MM.1S (cell line): ENCODE measurements around the gene GRIK4.

ENCODE experiments used
- DNase-seq: peaks from one replicate; pipeline ENCODE4 v3.0.0-alpha.2; 2015
- H2AFZ ChIP-seq: fragments of 300-600 bp; sonication (generic); 2 replicates; pipeline ENCODE4 v1.6.0; 2016; ENCODE audit warnings: antibody characterized with exemption, low read length
- H3F3A ChIP-seq: fragments of 300-600 bp; sonication (generic); 2 replicates; pipeline ENCODE4 v1.6.1; 2016; ENCODE audit warnings: mild to moderate bottlenecking, antibody characterized with exemption, low read length, moderate library complexity, mixed read lengths; ENCODE audit not compliant: insufficient read depth
- H3K27ac ChIP-seq: fragments of 300-600 bp; sonication (generic); 2 replicates; pipeline ENCODE4 v1.5.1; 2016; ENCODE audit warnings: mild to moderate bottlenecking, low read length
- H3K27me3 ChIP-seq: fragments of 300-600 bp; sonication (generic); replicated peaks from 2 replicates; pipeline ENCODE4 v1.6.0; 2016; ENCODE audit warnings: low read length; ENCODE audit not compliant: insufficient read depth
- H3K36me3 ChIP-seq: fragments of 300-600 bp; sonication (generic); replicated peaks from 2 replicates; pipeline ENCODE4 v1.6.1; 2016; ENCODE audit warnings: mild to moderate bottlenecking, low read length, mixed read lengths; ENCODE audit not compliant: insufficient read depth
- H3K4me1 ChIP-seq: fragments of 300-600 bp; sonication (generic); 2 replicates; pipeline ENCODE4 v1.6.1; 2016; ENCODE audit warnings: low read length, mixed read lengths
- H3K4me2 ChIP-seq: fragments of 300-600 bp; sonication (generic); 2 replicates; pipeline ENCODE4 v1.6.0; 2016; ENCODE audit warnings: low read depth, low read length
- H3K4me3 ChIP-seq: fragments of 300-600 bp; sonication (generic); 2 replicates; pipeline ENCODE4 v1.5.1; 2016; ENCODE audit warnings: low read length, mixed read lengths
- H3K79me2 ChIP-seq: fragments of 300-600 bp; sonication (generic); 2 replicates; pipeline ENCODE4 v1.6.1; 2016; ENCODE audit warnings: mixed run types, low read length, mixed read lengths
- H3K9ac ChIP-seq: fragments of 300-600 bp; sonication (generic); 2 replicates; pipeline ENCODE4 v1.6.1; 2016; ENCODE audit warnings: low read length, mixed read lengths
- H3K9me2 ChIP-seq: fragments of 300-600 bp; sonication (generic); replicated peaks from 2 replicates; pipeline ENCODE4 v1.6.1; 2016; ENCODE audit warnings: mild to moderate bottlenecking, low read length, mixed read lengths; ENCODE audit not compliant: insufficient read depth
- H3K9me3 ChIP-seq: fragments of 300-600 bp; sonication (generic); replicated peaks from 2 replicates; pipeline ENCODE4 v1.6.1; 2016; ENCODE audit warnings: mild to moderate bottlenecking, low read length, mixed read lengths; ENCODE audit not compliant: insufficient read depth
- H4K20me1 ChIP-seq: fragments of 300-600 bp; sonication (generic); 2 replicates; pipeline ENCODE4 v1.6.1; 2016; ENCODE audit warnings: mild to moderate bottlenecking, low read length, moderate library complexity, mixed read lengths; ENCODE audit not compliant: insufficient read depth
- EZH2 ChIP-seq: fragments of 300-600 bp; sonication (generic); optimal IDR thresholded peaks from 2 replicates; pipeline ENCODE3; 2017; ENCODE audit warnings: low read depth, mild to moderate bottlenecking, antibody characterized with exemption, low read length, mixed read lengths
- EZH2phosphoT487 ChIP-seq: fragments of 300-600 bp; sonication (generic); IDR thresholded peaks from 2 replicates; pipeline ENCODE4 v1.6.1; 2018; ENCODE audit warnings: antibody characterized with exemption, low read length
- TF ChIP-seq, protein P1 (sequence below): fragments of 300-600 bp; sonication (generic); IDR thresholded peaks from 2 replicates; pipeline ENCODE4 v1.5.1; 2016; ENCODE audit warnings: antibody characterized with exemption, low read length, mixed read lengths

GRIK4 gene

DNA sequence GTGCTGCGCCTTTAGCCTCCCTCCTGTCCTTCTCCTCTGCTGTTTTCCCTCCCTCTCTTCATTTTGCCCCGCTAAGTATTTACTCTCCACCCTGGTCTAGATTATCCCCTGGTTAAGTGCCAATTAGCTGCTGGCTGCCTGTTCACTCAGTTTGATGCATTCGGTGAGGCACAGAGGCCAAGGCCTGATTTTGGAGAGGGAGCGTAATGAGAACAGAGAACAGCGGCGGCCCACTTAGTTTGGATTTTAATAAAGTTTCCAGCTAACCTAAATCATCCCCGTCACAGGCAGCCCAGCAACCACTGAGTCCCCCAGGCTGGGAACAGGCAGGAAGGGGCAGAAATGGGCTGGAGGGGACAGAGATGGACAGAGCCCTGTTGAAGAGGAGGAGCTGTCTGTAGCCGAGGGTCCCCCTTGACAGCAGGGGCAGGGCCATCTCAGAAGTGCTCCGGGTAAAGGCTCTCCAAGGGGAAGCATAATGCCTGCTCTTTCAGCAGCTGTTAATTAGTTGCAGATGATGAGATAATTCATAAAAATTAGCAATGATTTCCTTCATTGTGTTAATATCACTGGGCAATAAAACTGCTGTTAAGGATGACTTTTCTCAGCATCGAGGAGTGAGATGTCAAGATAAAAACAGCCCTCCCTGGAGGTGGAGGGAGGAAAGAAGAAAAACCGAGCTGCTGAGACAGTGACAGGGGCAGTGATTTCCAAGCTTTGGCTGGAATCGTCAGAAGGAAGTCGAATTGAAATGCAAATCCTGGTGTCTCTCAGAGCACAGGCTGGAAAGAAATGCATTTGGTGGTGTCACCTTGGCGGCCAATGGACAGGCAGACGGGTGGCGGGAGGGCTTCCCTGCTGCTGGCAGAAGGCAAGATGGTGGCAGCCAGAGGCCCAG lies 170.1 kb downstream of the GRIK4 start:
- no peak for DNase-seq
- Histone ChIP-seq H3K36me3 (no peaks in the 10 kb centered on the region), H3K4me3 (no peak overlapping the region), H3K79me2 (no peaks in the 10 kb centered on the region), H3K4me2 (no peak overlapping the region), H3F3A (no peaks in the 10 kb centered on the region), H3K9me2 (no peaks in the 10 kb centered on the region), H3K27me3 (no peaks in the 10 kb centered on the region), H3K27ac (no peak overlapping the region), H2AFZ (no peak overlapping the region), H3K9ac (no peak overlapping the region), H4K20me1 (no peaks in the 10 kb centered on the region), H3K9me3 (no peaks in the 10 kb centered on the region), H3K4me1 (peaks cover 3% of the 10 kb centered on the region; the same call in 1 of the 2 replicates)
- TF ChIP-seq, protein P1, sequence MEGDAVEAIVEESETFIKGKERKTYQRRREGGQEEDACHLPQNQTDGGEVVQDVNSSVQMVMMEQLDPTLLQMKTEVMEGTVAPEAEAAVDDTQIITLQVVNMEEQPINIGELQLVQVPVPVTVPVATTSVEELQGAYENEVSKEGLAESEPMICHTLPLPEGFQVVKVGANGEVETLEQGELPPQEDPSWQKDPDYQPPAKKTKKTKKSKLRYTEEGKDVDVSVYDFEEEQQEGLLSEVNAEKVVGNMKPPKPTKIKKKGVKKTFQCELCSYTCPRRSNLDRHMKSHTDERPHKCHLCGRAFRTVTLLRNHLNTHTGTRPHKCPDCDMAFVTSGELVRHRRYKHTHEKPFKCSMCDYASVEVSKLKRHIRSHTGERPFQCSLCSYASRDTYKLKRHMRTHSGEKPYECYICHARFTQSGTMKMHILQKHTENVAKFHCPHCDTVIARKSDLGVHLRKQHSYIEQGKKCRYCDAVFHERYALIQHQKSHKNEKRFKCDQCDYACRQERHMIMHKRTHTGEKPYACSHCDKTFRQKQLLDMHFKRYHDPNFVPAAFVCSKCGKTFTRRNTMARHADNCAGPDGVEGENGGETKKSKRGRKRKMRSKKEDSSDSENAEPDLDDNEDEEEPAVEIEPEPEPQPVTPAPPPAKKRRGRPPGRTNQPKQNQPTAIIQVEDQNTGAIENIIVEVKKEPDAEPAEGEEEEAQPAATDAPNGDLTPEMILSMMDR, result no peak
- TF ChIP-seq EZH2 (no peak), EZH2phosphoT487 (no peak)

DNA sequence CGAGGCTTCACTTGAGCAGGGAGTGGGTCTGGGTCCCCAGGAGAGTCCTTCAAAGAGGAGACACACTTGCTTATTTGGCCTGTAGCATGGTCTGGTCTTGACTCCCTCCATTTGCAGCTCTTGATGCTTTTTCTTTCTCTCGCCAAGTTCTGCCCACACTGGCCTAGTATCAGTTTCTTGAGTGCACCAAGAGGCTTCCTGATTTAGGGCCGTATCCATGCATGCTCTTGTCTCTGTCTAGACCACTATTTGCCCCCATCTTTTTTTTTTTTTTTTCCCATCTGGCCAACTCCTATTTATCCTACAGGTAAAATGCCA lies 170.7 kb downstream of the GRIK4 start:
- Histone ChIP-seq H4K20me1 (no peaks in the 10 kb centered on the region), H3K4me1 (peaks cover 3% of the 10 kb centered on the region; the same call in 1 of the 2 replicates), H2AFZ (no peak overlapping the region), H3K4me3 (no peak overlapping the region), H3K9me3 (no peaks in the 10 kb centered on the region), H3F3A (no peaks in the 10 kb centered on the region), H3K27ac (no peak overlapping the region), H3K4me2 (no peak overlapping the region), H3K36me3 (no peaks in the 10 kb centered on the region), H3K9ac (no peak overlapping the region), H3K9me2 (no peaks in the 10 kb centered on the region), H3K27me3 (no peaks in the 10 kb centered on the region), H3K79me2 (no peaks in the 10 kb centered on the region)
- TF ChIP-seq EZH2phosphoT487 (no peak), EZH2 (no peak)
- TF ChIP-seq, protein P1, result no peak
- DNase-seq, result no peak

DNA sequence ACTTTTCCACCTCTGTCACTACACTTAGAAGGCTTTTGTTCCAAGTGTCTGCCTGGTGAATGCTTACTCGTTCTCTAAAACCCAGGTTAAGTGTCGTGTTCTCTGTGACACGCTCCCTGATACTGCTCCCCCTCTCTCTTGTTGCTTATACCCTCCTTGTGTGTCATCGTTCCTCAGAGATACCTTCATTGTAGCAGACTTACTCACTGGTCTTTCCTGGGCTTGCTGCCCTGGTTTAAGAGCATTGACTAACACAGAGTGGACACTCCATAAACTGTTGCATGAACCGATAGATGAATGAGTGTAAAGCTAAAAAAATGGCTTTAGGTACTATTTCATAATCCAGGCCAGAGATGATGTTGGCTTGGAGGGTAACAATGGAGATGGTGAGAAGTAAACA lies 171.3 kb downstream of the GRIK4 start:
- Histone ChIP-seq H3K4me1 (peaks cover 3% of the 10 kb centered on the region; the same call in 1 of the 2 replicates), H2AFZ (no peak overlapping the region), H3K4me3 (no peak overlapping the region), H3K9ac (no peak overlapping the region), H3K27ac (no peak overlapping the region), H4K20me1 (no peaks in the 10 kb centered on the region), H3K79me2 (no peaks in the 10 kb centered on the region), H3F3A (no peaks in the 10 kb centered on the region), H3K27me3 (no peaks in the 10 kb centered on the region), H3K4me2 (no peak overlapping the region), H3K36me3 (no peaks in the 10 kb centered on the region), H3K9me3 (no peaks in the 10 kb centered on the region), H3K9me2 (no peaks in the 10 kb centered on the region)
- DNase-seq, result no peak
- TF ChIP-seq EZH2phosphoT487, result no peak
- TF ChIP-seq EZH2, result no peak
- TF ChIP-seq, protein P1, result no peak
